Measurements from ENCODE around the gene TCF25.
A peak's percentile ranks its signal among the peaks of the same experiment; 100 is the strongest.

TCF25 gene

GRCh38 chr16:89847051-89847939, 26.1 kb upstream of the TCF25 start:
- no peak for DNase-seq (ENCODE audit: low spot score)
- TF ChIP-seq CTCF (IDR thresholded peaks at IDR 0.05; ENCODE audit: borderline replicate concordance, control extremely low read depth, extremely low read depth, insufficient read depth, missing control alignments), result no peak
- in situ Hi-C loops (cut with MboI; ENCODE audit: low sequenced_read_pairs, unreplicated experiment), result no loop called here

- no peak for TF ChIP-seq CTCF (IDR thresholded peaks at IDR 0.05; ENCODE audit: borderline replicate concordance, control extremely low read depth, extremely low read depth, insufficient read depth, missing control alignments)
- DNase-seq (ENCODE audit: low spot score), result peak; percentile 32
- in situ Hi-C loops (cut with MboI; ENCODE audit: low sequenced_read_pairs, unreplicated experiment), result no loop called here
Measured at GRCh38 chr16:89847940-89848297, 25.5 kb upstream of the TCF25 start.

- in situ Hi-C loops (cut with MboI; ENCODE audit: low sequenced_read_pairs, unreplicated experiment), result no loop called here
- DNase-seq (ENCODE audit: low spot score), result no peak
- TF ChIP-seq CTCF (IDR thresholded peaks at IDR 0.05; ENCODE audit: borderline replicate concordance, control extremely low read depth, extremely low read depth, insufficient read depth, missing control alignments), result no peak
Measured at GRCh38 chr16:89848974-89849373, 24.4 kb upstream of the TCF25 start.

- in situ Hi-C loops (cut with MboI; ENCODE audit: low sequenced_read_pairs, unreplicated experiment), result no loop called here
- TF ChIP-seq CTCF (IDR thresholded peaks at IDR 0.05; ENCODE audit: borderline replicate concordance, control extremely low read depth, extremely low read depth, insufficient read depth, missing control alignments), result no peak
- no peak for DNase-seq (ENCODE audit: low spot score)
Measured at GRCh38 chr16:89853306-89853993, 19.9 kb upstream of the TCF25 start.

- no peak for TF ChIP-seq CTCF (IDR thresholded peaks at IDR 0.05; ENCODE audit: borderline replicate concordance, control extremely low read depth, extremely low read depth, insufficient read depth, missing control alignments)
- no peak for DNase-seq (ENCODE audit: low spot score)
- in situ Hi-C loops (cut with MboI; ENCODE audit: low sequenced_read_pairs, unreplicated experiment), result no loop called here
Measured at GRCh38 chr16:89855301-89855945, 18.0 kb upstream of the TCF25 start.

- in situ Hi-C loops (cut with MboI; ENCODE audit: low sequenced_read_pairs, unreplicated experiment), result no loop called here
- DNase-seq (ENCODE audit: low spot score), result no peak
- TF ChIP-seq CTCF (IDR thresholded peaks at IDR 0.05; ENCODE audit: borderline replicate concordance, control extremely low read depth, extremely low read depth, insufficient read depth, missing control alignments), result no peak
Measured at GRCh38 chr16:89855986-89856385, 17.4 kb upstream of the TCF25 start.
